ENCODE data around the gene MOCOS.

- TF ChIP-seq GATA2 (IDR thresholded peaks at IDR 0.05; ENCODE audit: low read depth, low read length) (no peak), GATA3 (IDR thresholded peaks at IDR 0.05; ENCODE audit: low read depth, low read length) (no peak)
These were observed 9.4 kb upstream of the MOCOS start for GRCh38 chr18:36177913-36178312.

Measured in SH-SY5Y (cell line).